Measurements from ENCODE around the gene PBX3. TPM values are rescaled to one million over a fixed set of nuclear protein-coding genes. Genes with fewer than 3 reads are reported as not detected.

The PBX3 gene
- total RNA-seq, 1 experiment from 2014 or later, result 1.5 TPM

DNA sequence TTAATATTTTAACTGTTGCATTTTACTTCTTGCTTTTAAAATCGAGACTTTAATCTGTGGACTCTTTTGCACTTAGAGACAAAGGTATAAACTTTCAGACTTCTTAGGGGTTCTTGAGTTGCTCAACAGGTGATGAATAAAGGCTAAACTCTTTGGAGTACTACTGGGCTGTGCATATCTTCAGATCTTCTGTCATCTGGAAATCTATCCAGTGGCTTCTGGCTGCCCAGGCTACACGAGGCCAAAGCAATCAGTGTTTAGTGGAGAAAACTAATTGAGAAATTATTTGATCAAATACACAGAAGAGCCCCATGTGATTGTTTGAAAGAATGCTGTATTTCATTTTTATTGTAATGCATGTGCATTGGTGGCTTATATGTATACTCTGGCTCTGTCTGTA lies 146.1 kb downstream of the PBX3 start:
- BruUV-seq (replicated peaks), result no TSS peak

DNA sequence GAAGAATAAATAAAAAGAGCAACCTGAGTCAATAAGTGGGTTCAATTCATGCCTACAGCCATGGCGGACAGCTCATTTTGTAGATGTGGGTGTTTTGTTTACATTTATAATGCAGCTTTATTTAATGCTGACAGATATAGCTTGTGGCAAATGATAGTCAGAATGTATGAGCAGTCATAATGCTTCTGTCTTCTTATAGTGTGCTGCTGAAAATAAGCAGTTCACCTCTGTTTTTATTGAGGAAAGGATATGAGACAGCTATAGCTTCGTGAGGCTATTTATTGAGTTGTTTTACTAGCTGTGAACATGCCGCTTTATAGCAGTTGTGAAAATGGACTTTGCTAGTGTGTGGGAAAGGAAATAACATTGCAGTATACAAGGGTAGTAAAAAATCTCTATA lies 147.4 kb downstream of the PBX3 start:
- POLR2A ChIA-PET (ENCODE audit: low non-redundant PET), result no interaction called here
- no peaks in the 10 kb centered on the region for H3K4me1 ChIP-seq (ENCODE audit: insufficient read depth, low read length, poor library complexity, severe bottlenecking)
- no peak overlapping the region for H3K27ac ChIP-seq (ENCODE audit: low read depth, low read length, poor library complexity, severe bottlenecking)
- H3K36me3 ChIP-seq (ENCODE audit: insufficient read depth, low read length, poor library complexity, severe bottlenecking), result no peaks in the 10 kb centered on the region
- CTCF ChIA-PET, result no interaction called here
- DNase-seq (ENCODE audit: low spot score), result no peak
- H3K27me3 ChIP-seq (replicated peaks; ENCODE audit: insufficient read depth, low read depth, low read length, poor library complexity), result peaks cover 94% of the 10 kb centered on the region
- H3K9me3 ChIP-seq (ENCODE audit: low read depth, low read length, poor library complexity, severe bottlenecking), result no peaks in the 10 kb centered on the region
- no peak overlapping the region for H3K4me3 ChIP-seq (ENCODE audit: low read depth, low read length, poor library complexity, severe bottlenecking)
- intact Hi-C loops (cut with micrococcal nuclease; ENCODE audit: unreplicated experiment), result no loop called here
- TF ChIP-seq EZH2 (IDR thresholded peaks at IDR 0.05; ENCODE audit: borderline replicate concordance, low read depth, low read length, poor library complexity, severe bottlenecking), result no peak
- TF ChIP-seq, protein P1, sequence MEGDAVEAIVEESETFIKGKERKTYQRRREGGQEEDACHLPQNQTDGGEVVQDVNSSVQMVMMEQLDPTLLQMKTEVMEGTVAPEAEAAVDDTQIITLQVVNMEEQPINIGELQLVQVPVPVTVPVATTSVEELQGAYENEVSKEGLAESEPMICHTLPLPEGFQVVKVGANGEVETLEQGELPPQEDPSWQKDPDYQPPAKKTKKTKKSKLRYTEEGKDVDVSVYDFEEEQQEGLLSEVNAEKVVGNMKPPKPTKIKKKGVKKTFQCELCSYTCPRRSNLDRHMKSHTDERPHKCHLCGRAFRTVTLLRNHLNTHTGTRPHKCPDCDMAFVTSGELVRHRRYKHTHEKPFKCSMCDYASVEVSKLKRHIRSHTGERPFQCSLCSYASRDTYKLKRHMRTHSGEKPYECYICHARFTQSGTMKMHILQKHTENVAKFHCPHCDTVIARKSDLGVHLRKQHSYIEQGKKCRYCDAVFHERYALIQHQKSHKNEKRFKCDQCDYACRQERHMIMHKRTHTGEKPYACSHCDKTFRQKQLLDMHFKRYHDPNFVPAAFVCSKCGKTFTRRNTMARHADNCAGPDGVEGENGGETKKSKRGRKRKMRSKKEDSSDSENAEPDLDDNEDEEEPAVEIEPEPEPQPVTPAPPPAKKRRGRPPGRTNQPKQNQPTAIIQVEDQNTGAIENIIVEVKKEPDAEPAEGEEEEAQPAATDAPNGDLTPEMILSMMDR (conservative IDR thresholded peaks at IDR 0.05; ENCODE audit: low read depth, low read length), result no peak
- no TSS peak for BruUV-seq (replicated peaks)

More for the DNA sequence above, 146.1 kb downstream of the PBX3 start:
- POLR2A ChIA-PET (ENCODE audit: low non-redundant PET), result no interaction called here
- no peak for DNase-seq (ENCODE audit: low spot score)
- CTCF ChIA-PET, result no interaction called here
- Histone ChIP-seq H3K4me3 (ENCODE audit: low read depth, low read length, poor library complexity, severe bottlenecking) (no peak overlapping the region), H3K36me3 (ENCODE audit: insufficient read depth, low read length, poor library complexity, severe bottlenecking) (no peaks in the 10 kb centered on the region), H3K27me3 (replicated peaks; ENCODE audit: insufficient read depth, low read depth, low read length, poor library complexity) (peaks cover 97% of the 10 kb centered on the region), H3K27ac (ENCODE audit: low read depth, low read length, poor library complexity, severe bottlenecking) (no peak overlapping the region), H3K9me3 (ENCODE audit: low read depth, low read length, poor library complexity, severe bottlenecking) (no peaks in the 10 kb centered on the region), H3K4me1 (ENCODE audit: insufficient read depth, low read length, poor library complexity, severe bottlenecking) (no peaks in the 10 kb centered on the region)
- TF ChIP-seq, protein P1 (conservative IDR thresholded peaks at IDR 0.05; ENCODE audit: low read depth, low read length), result no peak
- no peak for TF ChIP-seq EZH2 (IDR thresholded peaks at IDR 0.05; ENCODE audit: borderline replicate concordance, low read depth, low read length, poor library complexity, severe bottlenecking)
- intact Hi-C loops (cut with micrococcal nuclease; ENCODE audit: unreplicated experiment), result no loop called here

DNA sequence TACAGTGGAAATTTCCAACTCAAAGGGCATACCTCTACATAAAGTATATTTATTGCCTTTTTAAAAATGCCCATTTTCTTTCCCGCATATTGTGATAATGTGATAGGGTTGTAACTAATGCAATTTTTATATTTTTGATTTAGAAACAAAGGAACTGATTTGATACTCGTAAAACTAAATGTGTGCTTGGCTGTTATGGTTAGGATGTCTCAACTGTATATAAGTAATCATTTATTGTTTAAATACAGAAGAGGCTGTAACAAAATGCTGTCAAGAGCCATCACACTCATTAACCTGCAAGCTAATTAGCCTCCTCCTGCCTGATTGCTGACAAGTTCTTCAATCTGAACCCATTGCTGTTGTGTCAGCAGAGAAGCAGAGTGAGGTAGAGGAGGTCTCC lies 149.2 kb downstream of the PBX3 start:
- H3K4me3 ChIP-seq (ENCODE audit: low read depth, low read length, poor library complexity, severe bottlenecking), result no peak overlapping the region
- ChIA-PET POLR2A (ENCODE audit: low non-redundant PET) (no interaction called here), CTCF (no interaction called here)
- no peak overlapping the region for H3K27ac ChIP-seq (ENCODE audit: low read depth, low read length, poor library complexity, severe bottlenecking)
- H3K27me3 ChIP-seq (replicated peaks; ENCODE audit: insufficient read depth, low read depth, low read length, poor library complexity), result peaks cover 96% of the 10 kb centered on the region
- no peak for TF ChIP-seq EZH2 (IDR thresholded peaks at IDR 0.05; ENCODE audit: borderline replicate concordance, low read depth, low read length, poor library complexity, severe bottlenecking)
- TF ChIP-seq, protein P1 (conservative IDR thresholded peaks at IDR 0.05; ENCODE audit: low read depth, low read length), result no peak
- DNase-seq (ENCODE audit: low spot score), result no peak
- H3K4me1 ChIP-seq (ENCODE audit: insufficient read depth, low read length, poor library complexity, severe bottlenecking), result no peaks in the 10 kb centered on the region
- H3K36me3 ChIP-seq (ENCODE audit: insufficient read depth, low read length, poor library complexity, severe bottlenecking), result no peaks in the 10 kb centered on the region
- H3K9me3 ChIP-seq (ENCODE audit: low read depth, low read length, poor library complexity, severe bottlenecking), result no peaks in the 10 kb centered on the region
- intact Hi-C loops (cut with micrococcal nuclease; ENCODE audit: unreplicated experiment), result no loop called here
- BruUV-seq (replicated peaks), result no TSS peak
